D721Med (cell line): ENCODE results near the gene AOC1.
"Not testable (repeated sequence)": the region's sequence is repeated elsewhere in the genome, so short reads cannot be mapped to it uniquely, and the experiment has no call there.

Experiments used
- DNase-seq: peaks from one replicate; pipeline ENCODE4 v3.0.0; 2011; ENCODE audit warnings: low spot score; ENCODE audit not compliant: insufficient read length
- FAIRE-seq: peaks from 2 replicates; lab custom pipeline; 2011; peaks lifted over from hg19 to GRCh38; lab: Jason Lieb, UNC
- TF ChIP-seq, protein P1 (sequence below): IDR thresholded peaks from 2 replicates; pipeline ENCODE4 v1.5.1; 2012; ENCODE audit warnings: mild to moderate bottlenecking, control low read depth; ENCODE audit not compliant: insufficient read depth; ENCODE audit errors: missing control alignments

AOC1 gene

DNA sequence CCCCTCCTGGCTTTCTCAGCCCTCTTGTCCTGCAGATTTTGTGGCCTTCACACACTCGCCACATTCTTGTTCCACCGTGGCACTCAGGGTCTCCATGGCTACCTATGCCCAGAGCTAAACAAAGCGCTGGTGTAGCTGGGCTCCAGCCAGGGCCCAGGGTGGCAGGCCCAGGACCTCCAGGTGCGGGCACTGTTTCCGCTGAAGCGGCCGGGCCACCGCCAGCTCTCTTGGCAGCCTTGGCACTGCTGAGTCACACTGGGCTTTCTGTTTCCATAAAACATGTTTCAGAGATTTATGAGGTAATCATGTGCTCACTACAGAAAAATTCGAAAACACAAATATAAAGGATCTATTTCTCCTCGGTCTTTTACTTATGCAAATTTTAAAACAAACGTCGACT is 51.3 kb downstream of the AOC1 start:
- DNase-seq (no peak), FAIRE-seq (no peak)
- TF ChIP-seq, protein P1, sequence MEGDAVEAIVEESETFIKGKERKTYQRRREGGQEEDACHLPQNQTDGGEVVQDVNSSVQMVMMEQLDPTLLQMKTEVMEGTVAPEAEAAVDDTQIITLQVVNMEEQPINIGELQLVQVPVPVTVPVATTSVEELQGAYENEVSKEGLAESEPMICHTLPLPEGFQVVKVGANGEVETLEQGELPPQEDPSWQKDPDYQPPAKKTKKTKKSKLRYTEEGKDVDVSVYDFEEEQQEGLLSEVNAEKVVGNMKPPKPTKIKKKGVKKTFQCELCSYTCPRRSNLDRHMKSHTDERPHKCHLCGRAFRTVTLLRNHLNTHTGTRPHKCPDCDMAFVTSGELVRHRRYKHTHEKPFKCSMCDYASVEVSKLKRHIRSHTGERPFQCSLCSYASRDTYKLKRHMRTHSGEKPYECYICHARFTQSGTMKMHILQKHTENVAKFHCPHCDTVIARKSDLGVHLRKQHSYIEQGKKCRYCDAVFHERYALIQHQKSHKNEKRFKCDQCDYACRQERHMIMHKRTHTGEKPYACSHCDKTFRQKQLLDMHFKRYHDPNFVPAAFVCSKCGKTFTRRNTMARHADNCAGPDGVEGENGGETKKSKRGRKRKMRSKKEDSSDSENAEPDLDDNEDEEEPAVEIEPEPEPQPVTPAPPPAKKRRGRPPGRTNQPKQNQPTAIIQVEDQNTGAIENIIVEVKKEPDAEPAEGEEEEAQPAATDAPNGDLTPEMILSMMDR: no peak

DNA sequence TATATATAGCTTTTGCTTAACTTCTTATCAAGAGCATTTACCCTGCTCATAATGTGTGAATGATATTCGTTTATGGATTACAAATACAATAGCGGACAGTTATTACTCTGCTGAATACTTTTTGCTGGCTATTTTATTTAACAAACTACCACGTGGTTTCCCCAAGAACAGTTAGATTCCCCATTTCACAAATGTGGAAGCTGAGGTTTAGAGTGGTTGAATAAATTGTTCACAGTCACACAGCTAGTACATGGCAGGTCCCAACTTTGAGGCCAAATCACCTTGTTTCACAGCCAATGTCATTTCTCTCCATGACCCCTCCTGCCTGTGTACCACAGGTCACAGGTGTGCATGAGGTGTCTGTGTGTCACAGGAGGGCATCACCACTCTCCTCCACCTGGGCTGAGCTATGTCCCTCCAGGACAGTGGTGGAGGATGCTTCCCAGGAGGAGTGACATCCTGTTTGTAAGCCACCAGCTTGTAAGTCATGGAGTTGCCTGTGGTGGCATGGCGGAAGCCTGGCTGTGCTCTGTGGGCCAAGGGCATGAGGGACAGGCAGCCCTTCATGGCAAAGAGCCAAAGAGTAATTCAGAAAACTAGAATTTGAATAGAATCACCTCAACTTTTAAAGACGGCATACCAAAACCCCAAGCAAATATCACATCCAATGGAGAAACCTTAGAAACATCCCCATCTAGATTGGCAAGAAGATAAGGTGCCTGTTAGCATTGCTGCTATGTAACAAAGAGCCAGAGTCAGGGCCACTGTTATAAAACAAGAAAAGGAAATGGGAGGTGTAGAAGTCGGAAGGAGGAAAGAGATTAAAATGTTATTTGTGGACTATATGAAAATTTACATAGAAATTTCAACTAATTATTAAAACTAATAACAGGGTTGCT is 51.9 kb downstream of the AOC1 start:
- TF ChIP-seq, protein P1: no peak
- no peak for FAIRE-seq
- no peak for DNase-seq

DNA sequence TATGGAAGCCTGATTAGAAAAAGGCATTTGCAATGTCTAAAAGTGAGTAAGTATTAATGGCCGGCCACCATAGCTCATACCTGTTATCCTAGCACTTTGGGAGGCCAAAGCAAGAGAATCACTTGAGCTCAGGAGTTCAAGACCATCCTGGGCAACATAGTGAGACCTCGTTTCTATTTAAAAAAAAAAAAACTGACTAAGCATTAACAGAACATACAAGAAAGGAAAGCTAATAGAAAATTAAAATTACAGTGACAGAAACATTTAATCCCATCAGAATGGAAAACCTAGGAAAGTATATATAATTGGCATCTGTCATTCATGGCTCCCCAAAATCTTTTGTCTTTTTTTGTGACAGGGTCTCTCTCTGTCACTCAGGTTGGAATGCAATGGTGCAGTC is 55.9 kb downstream of the AOC1 start:
- TF ChIP-seq, protein P1: no peak

DNA sequence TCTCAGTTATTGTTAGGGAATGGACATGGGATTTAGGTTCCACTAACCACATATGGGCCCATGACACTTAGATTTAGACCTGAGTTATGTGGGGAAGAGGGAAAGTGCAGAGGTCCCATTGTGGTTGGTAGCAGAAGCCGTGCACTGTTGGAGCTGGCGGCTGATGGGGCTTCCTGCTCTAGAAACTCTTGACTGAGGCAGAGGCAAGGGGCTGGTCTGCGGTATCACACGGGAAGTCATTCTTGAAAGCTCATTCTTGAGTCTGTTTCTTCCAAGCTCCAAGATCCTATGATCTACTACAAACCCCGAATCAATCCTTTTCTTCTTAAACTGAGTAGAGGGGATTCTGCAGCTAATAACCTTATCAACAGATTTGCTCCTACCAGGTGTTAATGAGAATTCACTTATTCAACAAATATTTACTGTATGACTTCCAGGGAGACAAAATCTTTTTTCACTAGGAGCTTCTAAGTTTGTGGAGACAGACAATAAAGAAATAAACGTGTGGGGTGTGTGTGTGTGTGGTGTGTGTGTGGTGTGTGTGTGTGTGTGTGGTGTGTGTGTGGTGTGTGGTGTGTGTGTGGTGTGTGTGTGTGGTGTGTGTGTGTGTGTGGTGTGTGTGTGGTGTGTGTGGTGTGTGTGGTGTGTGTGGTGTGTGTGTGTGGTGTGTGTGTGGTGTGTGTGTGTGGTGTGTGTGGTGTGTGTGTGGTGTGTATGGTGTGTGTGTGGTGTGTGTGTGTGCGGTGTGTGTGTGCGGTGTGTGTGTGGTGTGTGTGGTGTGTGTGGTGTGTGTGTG is 57.1 kb downstream of the AOC1 start:
- TF ChIP-seq, protein P1: no peak
- no peak for FAIRE-seq
- DNase-seq: no peak

More for the DNA sequence above, 55.9 kb downstream of the AOC1 start:
- DNase-seq: no peak
- no peak for FAIRE-seq

DNA sequence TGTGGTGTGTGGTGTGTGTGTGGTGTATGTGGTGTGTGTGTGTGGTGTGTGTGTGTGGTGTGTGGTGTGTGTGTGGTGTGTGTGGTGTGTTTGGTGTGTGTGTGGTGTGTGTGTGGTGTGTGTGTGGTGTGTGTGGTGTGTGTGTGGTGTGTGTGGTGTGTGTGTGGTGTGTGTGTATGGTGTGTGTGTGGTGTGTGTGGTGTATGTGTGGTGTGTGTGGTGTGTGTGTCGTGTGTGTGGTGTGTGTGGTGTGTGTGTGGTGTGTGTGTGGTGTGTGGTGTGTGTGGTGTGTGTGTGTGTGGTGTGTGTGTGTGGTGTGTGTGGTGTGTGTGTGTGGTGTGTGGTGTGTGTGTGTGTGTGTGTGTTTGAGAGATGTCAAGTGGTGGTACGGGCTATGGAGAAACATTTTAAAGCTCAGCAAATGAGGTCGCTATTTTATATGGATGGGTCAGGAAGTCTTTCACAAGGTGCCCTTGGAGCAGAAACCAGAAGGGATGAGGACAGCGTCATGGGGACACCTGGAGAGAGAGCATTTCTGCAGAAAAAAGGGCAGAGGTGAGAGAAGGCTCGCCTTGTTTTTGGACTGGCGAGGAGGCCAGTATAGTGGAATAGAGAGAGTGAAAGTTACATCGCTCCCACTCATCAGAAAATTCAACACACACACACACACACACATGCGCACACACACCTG is 58.1 kb downstream of the AOC1 start:
- FAIRE-seq, DNase-seq: not testable (repeated sequence)

DNA sequence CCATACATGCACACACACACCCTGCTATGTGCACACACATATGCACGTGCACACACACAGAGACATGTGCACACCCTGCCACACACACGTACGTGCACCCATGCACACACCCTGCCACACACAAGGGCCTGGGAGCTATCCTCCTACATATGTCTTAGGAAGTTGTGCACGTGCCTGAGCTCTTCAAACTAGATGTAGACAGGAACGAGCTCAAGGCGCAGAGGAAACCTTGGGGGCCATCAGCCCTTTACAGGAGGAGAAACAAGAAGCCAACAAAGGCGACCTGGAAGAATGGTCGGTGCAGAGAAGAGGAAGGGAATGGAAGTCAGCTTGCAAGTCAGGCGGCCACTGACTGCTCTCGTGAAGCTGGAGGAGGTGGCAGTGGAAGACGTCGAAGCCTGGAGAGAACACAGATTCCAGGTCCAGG is 58.7 kb downstream of the AOC1 start:
- FAIRE-seq (no peak), DNase-seq (no peak)
- TF ChIP-seq, protein P1: no peak
